Esophagus squamous epithelium (tissue), 5 donors: ENCODE results near the gene KLHL29. TPM values are rescaled to one million over a fixed set of nuclear protein-coding genes. Genes with fewer than 3 reads are reported as not detected.
"Not testable (repeated sequence)": the region's sequence is repeated elsewhere in the genome, so short reads cannot be mapped to it uniquely, and the experiment has no call there.

Source experiments
- DNase-seq: peaks from one replicate; lab custom pipeline; 2025; lab: John Stamatoyannopoulos, UW
- H3K27ac ChIP-seq, 4 donors: fragments of 200-600 bp; sonication (generic); one replicate each; pipeline ENCODE4 v1.5.1; 2016 to 2019; ENCODE audit warnings: mild to moderate bottlenecking in 1 of 4
- H3K27me3 ChIP-seq, 4 donors: fragments of 200-600 bp; sonication (generic); 1 replicate in 3 of 4; 2 replicates in 1 of 4; pipeline versions ENCODE4 v1.5.1 to v1.6.0; 2017 to 2021; ENCODE audit warnings: antibody characterized with exemption in 1 of 4
- H3K36me3 ChIP-seq, 3 donors: fragments of 200-600 bp; sonication (generic); one replicate each; pipeline ENCODE4 v1.5.1; 2016 to 2019
- H3K4me1 ChIP-seq, 3 donors: fragments of 200-600 bp; sonication (generic); one replicate each; pipeline ENCODE4 v1.5.1; 2017 to 2019
- H3K4me3 ChIP-seq, 4 donors: fragments of 200-600 bp; sonication (generic); 1 replicate in 3 of 4; 2 replicates in 1 of 4; pipeline ENCODE4 v1.5.1; 2016 to 2019; ENCODE audit warnings: mild to moderate bottlenecking in 2 of 4, moderate library complexity in 1 of 4
- H3K9me3 ChIP-seq, 3 donors: fragments of 200-600 bp; sonication (generic); one replicate each; pipeline ENCODE4 v1.5.1; 2016 to 2019
- POLR2A ChIP-seq, 4 donors: fragments of 450-650 bp; IDR thresholded peaks; one replicate each; pipeline ENCODE4 v1.6.1; 2017; ENCODE audit warnings: antibody characterized with exemption in 4 of 4, mild to moderate bottlenecking in 4 of 4, moderate library complexity in 3 of 4
- WGBS, 2 donors: methylation state at CpG; one replicate each; pipeline ENCODE4 v1.1.5; 2018; 5-methylcytosine and 5-hydroxymethylcytosine counted together
- intact Hi-C: fragments of 100-400 bp; cut with DNase I; formaldehyde crosslinking; loops from one replicate; pipeline ENCODE4 v1.15.0; 2022
- total RNA-seq, 4 donors: library from RNA; depleted of rRNA; stranded (reverse); fragments of >200 nt; gene quantifications; one replicate each; pipeline ENCODE4 v1.1.0, GENCODE V29; 2016
- TF ChIP-seq, protein P1 (sequence below), 6 experiments: fragments of 450-650 bp in 4 of 6; fragments of 200-600 bp in 2 of 6; sonication (generic) in 2 of 6; IDR thresholded peaks; one replicate each; pipeline ENCODE4 v1.5.1; 2016 to 2019; ENCODE audit warnings: antibody characterized with exemption in 6 of 6, mild to moderate bottlenecking in 4 of 6, moderate library complexity in 4 of 6
- donor health status: DM: yes; HTN: yes; CAD: no.

Gene KLHL29
- total RNA-seq, 4 donors from 2014 or later: 3.4 to 11.8 (median 5.9) TPM

DNA sequence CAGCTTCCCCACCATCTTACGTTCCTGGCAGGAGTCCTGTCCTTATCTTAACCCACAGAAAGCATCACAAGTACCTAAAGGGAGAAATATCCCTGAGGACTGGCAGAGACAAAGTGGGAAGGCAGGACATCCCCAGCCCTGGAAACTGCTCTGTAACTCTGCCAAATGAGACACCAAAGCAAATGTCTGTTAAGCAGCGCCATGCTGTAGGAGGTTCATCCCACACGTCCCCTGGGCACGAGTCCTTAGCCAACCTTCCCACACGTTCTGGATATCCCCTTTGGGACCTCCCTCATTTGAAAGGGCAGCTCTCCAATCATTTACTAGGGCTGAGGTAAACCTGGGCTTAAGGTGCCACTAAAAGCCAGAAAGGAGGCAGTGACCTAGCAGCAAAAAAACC lies 334.7 kb downstream of the KLHL29 start:
- no peaks in the 10 kb centered on the region for H3K27me3 ChIP-seq
- 52 to 65% methylated on average over 3 to 5 of the region's 5 CpGs for WGBS, 2 donors
- DNase-seq: no peak
- intact Hi-C loops: no loop called here
- no peak for TF ChIP-seq POLR2A (IDR thresholded peaks at IDR 0.05)
- TF ChIP-seq, protein P1, sequence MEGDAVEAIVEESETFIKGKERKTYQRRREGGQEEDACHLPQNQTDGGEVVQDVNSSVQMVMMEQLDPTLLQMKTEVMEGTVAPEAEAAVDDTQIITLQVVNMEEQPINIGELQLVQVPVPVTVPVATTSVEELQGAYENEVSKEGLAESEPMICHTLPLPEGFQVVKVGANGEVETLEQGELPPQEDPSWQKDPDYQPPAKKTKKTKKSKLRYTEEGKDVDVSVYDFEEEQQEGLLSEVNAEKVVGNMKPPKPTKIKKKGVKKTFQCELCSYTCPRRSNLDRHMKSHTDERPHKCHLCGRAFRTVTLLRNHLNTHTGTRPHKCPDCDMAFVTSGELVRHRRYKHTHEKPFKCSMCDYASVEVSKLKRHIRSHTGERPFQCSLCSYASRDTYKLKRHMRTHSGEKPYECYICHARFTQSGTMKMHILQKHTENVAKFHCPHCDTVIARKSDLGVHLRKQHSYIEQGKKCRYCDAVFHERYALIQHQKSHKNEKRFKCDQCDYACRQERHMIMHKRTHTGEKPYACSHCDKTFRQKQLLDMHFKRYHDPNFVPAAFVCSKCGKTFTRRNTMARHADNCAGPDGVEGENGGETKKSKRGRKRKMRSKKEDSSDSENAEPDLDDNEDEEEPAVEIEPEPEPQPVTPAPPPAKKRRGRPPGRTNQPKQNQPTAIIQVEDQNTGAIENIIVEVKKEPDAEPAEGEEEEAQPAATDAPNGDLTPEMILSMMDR (IDR thresholded peaks at IDR 0.05): no peak
- H3K9me3 ChIP-seq: peaks cover 0 to 15% (median 0%) of the 10 kb centered on the region in 3 donors
- H3K4me3 ChIP-seq: no peak overlapping the region
- no peak overlapping the region for H3K27ac ChIP-seq
- peaks cover 0 to 24% (median 3%) of the 10 kb centered on the region in 3 donors for H3K4me1 ChIP-seq
- peaks cover 0 to 29% (median 0%) of the 10 kb centered on the region in 3 donors for H3K36me3 ChIP-seq

DNA sequence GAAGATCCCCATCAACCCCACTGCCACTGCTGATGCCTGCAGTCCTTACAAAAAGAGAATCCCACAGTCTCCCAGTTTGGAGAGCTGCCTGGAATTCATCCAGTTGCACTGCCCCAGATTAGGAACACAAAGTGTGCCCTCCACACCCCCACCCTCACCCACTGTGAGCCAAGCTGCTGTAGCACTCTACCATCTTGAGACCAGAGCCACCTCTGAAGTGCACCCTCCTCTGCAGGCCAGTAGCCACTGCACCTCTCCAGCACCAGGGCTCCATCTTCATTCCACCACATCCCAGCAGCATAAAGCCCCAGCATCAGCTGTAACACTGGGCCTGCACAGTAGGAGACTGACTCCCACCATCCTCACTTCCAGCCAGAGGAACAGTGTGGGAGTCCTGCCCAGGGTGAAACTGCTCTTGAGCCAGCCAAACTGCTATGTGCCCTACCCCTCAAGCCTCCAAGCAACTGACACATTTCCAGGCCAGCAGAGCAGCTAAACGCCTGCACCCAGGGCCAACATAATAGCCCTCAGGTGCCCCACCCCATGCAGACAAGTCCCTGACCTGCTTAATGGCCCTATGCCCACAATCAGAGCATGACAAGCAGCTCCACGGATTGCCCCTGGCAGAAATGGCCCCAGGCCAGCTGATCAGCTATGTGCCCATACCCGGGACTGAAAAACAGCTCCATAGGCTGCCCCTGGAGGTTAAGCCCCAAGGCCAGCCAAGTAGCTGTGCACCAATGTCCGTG lies 335.9 kb downstream of the KLHL29 start:
- peaks cover 0 to 15% (median 0%) of the 10 kb centered on the region in 3 donors for H3K9me3 ChIP-seq
- peaks cover 0 to 24% (median 3%) of the 10 kb centered on the region in 3 donors for H3K4me1 ChIP-seq
- DNase-seq: no peak
- intact Hi-C loops: no loop called here
- 57 to 77% methylated on average over 1 to 3 of the region's 4 CpGs for WGBS, 2 donors
- H3K4me3 ChIP-seq: no peak overlapping the region
- H3K27me3 ChIP-seq: no peaks in the 10 kb centered on the region
- no peak overlapping the region for H3K27ac ChIP-seq
- TF ChIP-seq POLR2A (IDR thresholded peaks at IDR 0.05): no peak
- TF ChIP-seq, protein P1 (IDR thresholded peaks at IDR 0.05): no peak
- peaks cover 0 to 39% (median 0%) of the 10 kb centered on the region in 3 donors for H3K36me3 ChIP-seq

DNA sequence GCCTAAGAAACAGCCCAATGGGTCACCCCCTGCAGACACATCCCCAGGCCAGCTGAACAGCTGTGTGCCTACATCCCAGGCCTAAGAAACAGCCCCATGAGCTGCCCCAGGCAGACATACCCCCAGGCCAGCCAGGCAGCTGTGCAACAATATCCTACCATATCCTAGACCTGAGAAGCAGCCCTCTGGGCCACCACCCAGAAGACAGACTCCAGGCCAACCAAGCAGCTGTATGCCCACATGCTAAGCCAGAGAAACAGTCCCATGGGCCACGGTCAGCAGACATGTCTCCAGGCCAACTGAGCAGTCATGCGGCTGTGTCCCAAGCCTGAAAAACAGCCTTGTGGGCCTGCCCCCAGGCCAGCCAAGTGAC lies 336.5 kb downstream of the KLHL29 start:
- Histone ChIP-seq H3K4me3 (no peak overlapping the region), H3K27me3 (no peaks in the 10 kb centered on the region), H3K9me3 (peaks cover 0 to 15% (median 0%) of the 10 kb centered on the region in 3 donors), H3K36me3 (peaks cover 0 to 45% (median 0%) of the 10 kb centered on the region in 3 donors), H3K4me1 (peaks cover 0 to 24% (median 3%) of the 10 kb centered on the region in 3 donors), H3K27ac (no peak overlapping the region)
- no peak for TF ChIP-seq POLR2A (IDR thresholded peaks at IDR 0.05)
- TF ChIP-seq, protein P1 (IDR thresholded peaks at IDR 0.05): no peak
- no peak for DNase-seq
- 92% methylated on average over 2 of the region's 2 CpGs; no CpG with 5 or more reads in 1 of the 2 donors for WGBS, 2 donors
- intact Hi-C loops: no loop called here

DNA sequence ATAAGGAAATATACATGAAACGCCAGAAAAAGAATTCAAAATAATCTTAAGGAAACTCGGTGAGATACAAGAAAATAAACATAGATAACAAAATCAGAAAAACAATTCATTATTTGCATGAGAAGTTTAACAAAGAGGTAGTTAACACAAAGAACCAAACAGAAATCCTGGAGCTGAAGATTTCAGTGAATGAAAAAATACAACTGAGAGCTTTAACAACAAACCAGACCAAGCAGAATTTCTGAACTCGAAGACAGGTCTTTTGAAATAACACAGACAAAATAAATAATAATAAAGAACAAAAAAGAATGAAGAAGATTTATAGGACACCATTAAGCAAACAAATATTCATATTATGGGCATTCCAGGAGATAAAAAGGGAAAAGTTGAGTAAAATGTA lies 337.3 kb downstream of the KLHL29 start:
- intact Hi-C loops: no loop called here
- DNase-seq: no peak
- WGBS, 2 donors: 96 to 97% methylated on average over 3 of the region's 3 CpGs
- peaks cover 0 to 48% (median 0%) of the 10 kb centered on the region in 3 donors for H3K36me3 ChIP-seq
- no peak overlapping the region for H3K27ac ChIP-seq
- TF ChIP-seq, protein P1 (IDR thresholded peaks at IDR 0.05): no peak
- TF ChIP-seq POLR2A (IDR thresholded peaks at IDR 0.05): no peak
- H3K4me3 ChIP-seq: no peak overlapping the region
- H3K4me1 ChIP-seq: peaks cover 0 to 24% (median 3%) of the 10 kb centered on the region in 3 donors
- peaks cover 0 to 15% (median 0%) of the 10 kb centered on the region in 3 donors for H3K9me3 ChIP-seq
- H3K27me3 ChIP-seq: no peaks in the 10 kb centered on the region

DNA sequence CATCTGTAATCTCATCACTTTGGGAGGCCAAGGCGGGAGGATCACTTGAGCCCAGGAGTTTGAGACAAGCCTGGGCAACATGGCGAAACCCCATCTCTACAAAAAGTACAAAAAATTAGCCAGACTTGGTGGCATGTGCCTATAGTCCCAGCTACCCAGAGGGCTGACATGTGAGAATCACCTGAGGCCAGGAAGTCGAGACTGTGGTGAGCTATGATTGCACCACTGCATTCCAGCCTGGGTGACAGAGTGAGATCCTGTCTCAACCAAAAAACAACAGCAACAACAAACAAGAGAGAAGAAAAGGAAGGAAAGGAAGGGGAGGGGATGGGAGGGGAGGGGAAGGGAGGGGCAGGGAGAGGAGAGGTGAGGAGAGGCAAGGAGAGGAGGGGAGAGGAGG lies 338.1 kb downstream of the KLHL29 start:
- Histone ChIP-seq H3K9me3 (peaks cover 0 to 15% (median 0%) of the 10 kb centered on the region in 3 donors), H3K4me1 (peaks cover 0 to 24% (median 3%) of the 10 kb centered on the region in 3 donors), H3K36me3 (peaks cover 0 to 53% (median 0%) of the 10 kb centered on the region in 3 donors)
- H3K27me3 ChIP-seq, intact Hi-C loops, H3K27ac ChIP-seq, H3K4me3 ChIP-seq, DNase-seq: not testable (repeated sequence)
- 78 to 79% methylated on average over 3 of the region's 3 CpGs for WGBS, 2 donors
